Subcutaneous adipose tissue (tissue), 4 donors: Measurements from ENCODE around the gene EFCAB6. TPM values are rescaled to one million over a fixed set of nuclear protein-coding genes. Genes with fewer than 3 reads are reported as not detected.

Source experiments
- total RNA-seq, 4 donors: library from RNA; depleted of rRNA; stranded (reverse); fragments of >200 nt; gene quantifications; one replicate each; pipeline ENCODE4 v1.1.0, GENCODE V29; 2016
- TF ChIP-seq, protein P1 (sequence below): fragments of 450-650 bp; IDR thresholded peaks from one replicate; pipeline ENCODE4 v1.5.1; 2016; ENCODE audit warnings: low read depth, mild to moderate bottlenecking, control low read depth, antibody characterized with exemption, moderate library complexity

The EFCAB6 gene
- total RNA-seq, 4 donors from 2014 or later, result 2.1 to 4.0 (median 2.4) TPM

GRCh38 chr22:43823353-43823908, 11.3 kb upstream of the EFCAB6 start:
- TF ChIP-seq, protein P1, sequence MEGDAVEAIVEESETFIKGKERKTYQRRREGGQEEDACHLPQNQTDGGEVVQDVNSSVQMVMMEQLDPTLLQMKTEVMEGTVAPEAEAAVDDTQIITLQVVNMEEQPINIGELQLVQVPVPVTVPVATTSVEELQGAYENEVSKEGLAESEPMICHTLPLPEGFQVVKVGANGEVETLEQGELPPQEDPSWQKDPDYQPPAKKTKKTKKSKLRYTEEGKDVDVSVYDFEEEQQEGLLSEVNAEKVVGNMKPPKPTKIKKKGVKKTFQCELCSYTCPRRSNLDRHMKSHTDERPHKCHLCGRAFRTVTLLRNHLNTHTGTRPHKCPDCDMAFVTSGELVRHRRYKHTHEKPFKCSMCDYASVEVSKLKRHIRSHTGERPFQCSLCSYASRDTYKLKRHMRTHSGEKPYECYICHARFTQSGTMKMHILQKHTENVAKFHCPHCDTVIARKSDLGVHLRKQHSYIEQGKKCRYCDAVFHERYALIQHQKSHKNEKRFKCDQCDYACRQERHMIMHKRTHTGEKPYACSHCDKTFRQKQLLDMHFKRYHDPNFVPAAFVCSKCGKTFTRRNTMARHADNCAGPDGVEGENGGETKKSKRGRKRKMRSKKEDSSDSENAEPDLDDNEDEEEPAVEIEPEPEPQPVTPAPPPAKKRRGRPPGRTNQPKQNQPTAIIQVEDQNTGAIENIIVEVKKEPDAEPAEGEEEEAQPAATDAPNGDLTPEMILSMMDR, result no peak

DNA sequence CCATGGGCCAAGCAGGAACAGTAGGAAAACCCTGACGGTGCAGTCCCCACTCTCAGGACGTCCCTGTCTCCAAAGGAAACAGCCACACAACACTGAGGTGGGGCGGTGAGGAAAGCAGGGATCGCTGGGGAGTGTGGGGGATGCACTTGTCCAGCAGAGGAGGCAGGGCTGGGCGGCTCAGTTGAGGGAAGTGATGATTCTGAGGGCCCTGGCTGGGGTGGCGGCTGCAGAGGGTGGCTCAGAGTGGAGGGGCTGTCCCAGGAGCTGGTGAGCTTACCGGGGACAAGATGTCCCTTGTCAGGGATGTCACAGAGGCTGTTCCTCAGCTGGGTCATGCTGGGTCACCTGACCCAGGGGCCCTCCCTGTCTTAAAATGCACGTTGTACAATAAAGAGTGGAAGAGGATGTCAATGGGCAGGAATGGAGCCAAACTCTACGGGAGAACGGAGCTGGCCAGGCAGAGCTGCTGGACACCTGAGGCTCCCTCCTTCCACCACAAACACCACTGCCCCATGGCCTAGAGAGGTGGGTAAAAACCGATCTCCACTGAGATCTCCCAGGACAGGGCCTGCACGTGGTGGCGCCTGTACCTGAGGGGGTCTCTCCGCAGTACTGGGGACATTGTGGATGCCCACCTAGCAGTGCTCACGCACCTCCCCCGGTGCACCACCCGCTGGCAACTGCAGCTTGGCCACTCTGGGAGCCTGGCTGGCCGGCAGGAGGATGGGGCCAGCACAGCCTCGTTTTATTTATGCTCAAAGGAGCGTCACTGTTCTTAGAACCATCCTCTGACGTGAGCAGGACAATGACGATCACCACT, 9.7 kb upstream of the EFCAB6 start:
- TF ChIP-seq, protein P1, result no peak

GRCh38 chr22:43820651-43821305, 8.7 kb upstream of the EFCAB6 start:
- TF ChIP-seq, protein P1, result no peak

DNA sequence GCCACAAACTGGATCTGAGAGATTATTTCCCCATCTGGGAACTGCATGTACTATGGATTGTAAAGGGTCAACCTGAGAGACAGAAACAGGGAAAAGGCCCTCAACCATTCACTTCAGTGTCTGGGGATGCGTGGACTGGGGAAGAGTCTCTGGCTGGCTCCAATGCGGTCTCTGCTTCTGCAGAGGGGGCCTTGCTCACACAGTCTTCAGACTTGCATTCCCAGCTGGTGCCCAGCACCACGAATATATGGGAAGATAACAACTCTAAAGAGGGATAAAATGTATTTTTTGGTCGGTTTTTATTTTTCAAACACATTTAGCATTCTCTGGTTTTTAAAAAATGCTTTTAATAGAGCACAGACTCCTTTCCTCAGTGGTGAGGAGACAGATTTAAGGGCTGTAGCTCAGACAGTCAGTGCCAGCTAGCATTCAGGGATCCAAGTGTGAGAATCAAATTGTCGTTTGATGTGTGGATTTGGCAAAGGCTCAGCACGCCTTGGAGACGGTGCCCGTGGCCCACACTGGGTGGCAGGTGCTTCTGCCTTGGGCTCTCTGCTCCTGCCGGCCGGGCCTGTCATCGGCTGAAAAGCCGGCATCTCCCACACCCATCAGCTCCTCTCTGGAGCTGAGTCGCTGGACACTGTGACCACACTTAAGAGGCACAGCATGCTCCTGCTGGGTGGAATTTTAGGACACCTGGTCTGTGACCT, 8.0 kb upstream of the EFCAB6 start:
- TF ChIP-seq, protein P1, result no peak

DNA sequence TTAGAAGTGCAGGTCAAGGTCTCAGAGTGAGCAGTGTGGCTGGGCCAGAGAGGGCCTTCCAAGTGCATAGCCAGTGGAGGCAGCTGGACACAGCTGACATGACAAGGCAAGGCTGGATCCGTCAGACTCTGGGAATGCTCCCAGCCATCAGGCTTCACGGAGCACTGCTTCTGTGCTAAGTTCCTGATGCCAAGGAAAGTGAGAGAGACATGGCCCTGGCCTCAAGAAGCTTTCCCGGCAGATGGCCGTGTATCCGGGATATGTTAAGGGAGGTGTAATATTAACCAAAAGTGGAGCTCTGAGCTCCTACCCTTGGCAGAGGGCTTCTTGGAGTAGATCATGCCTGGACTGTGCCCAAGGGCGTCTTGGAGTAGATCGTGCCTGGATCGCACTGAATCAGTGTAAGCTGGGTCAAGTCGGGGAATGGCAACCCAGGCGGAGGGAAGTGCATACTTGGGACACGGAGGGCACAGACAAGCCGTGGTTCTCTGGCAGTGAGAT, 7.4 kb upstream of the EFCAB6 start:
- TF ChIP-seq, protein P1, result no peak

DNA sequence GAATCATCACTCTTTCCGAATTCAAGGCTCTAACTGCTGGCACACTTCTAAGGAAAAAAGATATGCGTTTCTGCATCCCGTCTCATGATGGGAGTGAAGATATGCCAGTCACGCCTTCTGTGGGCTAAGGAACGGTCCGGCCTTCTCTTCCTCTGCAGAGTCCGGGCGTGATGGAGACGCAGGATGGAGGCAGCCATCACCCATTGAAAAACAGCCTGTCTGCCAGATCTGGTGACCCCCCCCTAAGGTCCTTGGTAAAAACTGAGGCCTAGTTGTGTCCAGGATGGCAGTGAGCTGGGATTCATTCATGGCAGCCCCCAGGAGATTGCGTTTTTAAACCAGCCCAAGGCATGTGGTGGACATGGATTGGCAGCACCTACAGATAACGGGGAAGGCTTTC, 6.9 kb upstream of the EFCAB6 start:
- TF ChIP-seq, protein P1, result no peak
